ENCODE measurements around the gene SRPK2. TPM values are rescaled to one million over a fixed set of nuclear protein-coding genes. Genes with fewer than 3 reads are reported as not detected.
A peak's percentile ranks its signal among the peaks of the same experiment; 100 is the strongest.
"Not testable (repeated sequence)": the region's sequence is repeated elsewhere in the genome, so short reads cannot be mapped to it uniquely, and the experiment has no call there.

SRPK2 gene
- total RNA-seq, 1 experiment from 2014 or later: 59.8 TPM

GRCh38 chr7:105336009-105336408 lies 52.7 kb downstream of the SRPK2 start:
- Histone ChIP-seq H3K27ac (ENCODE audit: low read depth, low read length, poor library complexity, severe bottlenecking) (no peak overlapping the region), H3K4me1 (ENCODE audit: insufficient read depth, low read length, poor library complexity, severe bottlenecking) (peaks cover 6% of the 10 kb centered on the region), H3K9me3 (ENCODE audit: low read depth, low read length, poor library complexity, severe bottlenecking) (no peaks in the 10 kb centered on the region), H3K27me3 (replicated peaks; ENCODE audit: insufficient read depth, low read depth, low read length, poor library complexity) (no peaks in the 10 kb centered on the region), H3K36me3 (ENCODE audit: insufficient read depth, low read length, poor library complexity, severe bottlenecking) (no peaks in the 10 kb centered on the region), H3K4me3 (ENCODE audit: low read depth, low read length, poor library complexity, severe bottlenecking) (no peak overlapping the region)
- intact Hi-C loops (cut with micrococcal nuclease; ENCODE audit: unreplicated experiment): loop anchor here (5.0 kb wide), 2 partner anchors 194 to 354 kb away; no protein-coding TSS in a partner anchor
- BruUV-seq (replicated peaks): no TSS peak
- POLR2A ChIA-PET (ENCODE audit: low non-redundant PET): no interaction called here
- TF ChIP-seq CTCF (conservative IDR thresholded peaks at IDR 0.05; ENCODE audit: low read depth, low read length) (peak; percentile 66), EZH2 (IDR thresholded peaks at IDR 0.05; ENCODE audit: borderline replicate concordance, low read depth, low read length, poor library complexity, severe bottlenecking) (no peak)
- CTCF ChIA-PET: no interaction called here
- DNase-seq (ENCODE audit: low spot score): peak; percentile 29

GRCh38 chr7:105332661-105333060 lies 56.1 kb downstream of the SRPK2 start:
- H3K4me1 ChIP-seq (ENCODE audit: insufficient read depth, low read length, poor library complexity, severe bottlenecking); POLR2A ChIA-PET (ENCODE audit: low non-redundant PET); BruUV-seq (replicated peaks); intact Hi-C loops (cut with micrococcal nuclease; ENCODE audit: unreplicated experiment); H3K36me3 ChIP-seq (ENCODE audit: insufficient read depth, low read length, poor library complexity, severe bottlenecking); DNase-seq (ENCODE audit: low spot score); H3K27me3 ChIP-seq (replicated peaks; ENCODE audit: insufficient read depth, low read depth, low read length, poor library complexity); H3K9me3 ChIP-seq (ENCODE audit: low read depth, low read length, poor library complexity, severe bottlenecking); H3K27ac ChIP-seq (ENCODE audit: low read depth, low read length, poor library complexity, severe bottlenecking); H3K4me3 ChIP-seq (ENCODE audit: low read depth, low read length, poor library complexity, severe bottlenecking): not testable (repeated sequence)
- CTCF ChIA-PET: interaction anchor here (0.7 kb wide), 1 partner anchor 70 kb away, joined by 4 read pairs; no protein-coding TSS in a partner anchor

- no TSS peak for BruUV-seq (replicated peaks)
- H3K4me1 ChIP-seq (ENCODE audit: insufficient read depth, low read length, poor library complexity, severe bottlenecking): peaks cover 6% of the 10 kb centered on the region
- no peaks in the 10 kb centered on the region for H3K36me3 ChIP-seq (ENCODE audit: insufficient read depth, low read length, poor library complexity, severe bottlenecking)
- ChIA-PET CTCF (no interaction called here), POLR2A (ENCODE audit: low non-redundant PET) (no interaction called here)
- H3K4me3 ChIP-seq (ENCODE audit: low read depth, low read length, poor library complexity, severe bottlenecking): no peak overlapping the region
- TF ChIP-seq EZH2 (IDR thresholded peaks at IDR 0.05; ENCODE audit: borderline replicate concordance, low read depth, low read length, poor library complexity, severe bottlenecking) (no peak), CTCF (conservative IDR thresholded peaks at IDR 0.05; ENCODE audit: low read depth, low read length) (no peak)
- no peak for DNase-seq (ENCODE audit: low spot score)
- H3K9me3 ChIP-seq (ENCODE audit: low read depth, low read length, poor library complexity, severe bottlenecking): no peaks in the 10 kb centered on the region
- H3K27ac ChIP-seq (ENCODE audit: low read depth, low read length, poor library complexity, severe bottlenecking): no peak overlapping the region
- intact Hi-C loops (cut with micrococcal nuclease; ENCODE audit: unreplicated experiment): no loop called here
- H3K27me3 ChIP-seq (replicated peaks; ENCODE audit: insufficient read depth, low read depth, low read length, poor library complexity): no peaks in the 10 kb centered on the region
Observed at GRCh38 chr7:105330526-105330925, 58.2 kb downstream of the SRPK2 start.

DNA sequence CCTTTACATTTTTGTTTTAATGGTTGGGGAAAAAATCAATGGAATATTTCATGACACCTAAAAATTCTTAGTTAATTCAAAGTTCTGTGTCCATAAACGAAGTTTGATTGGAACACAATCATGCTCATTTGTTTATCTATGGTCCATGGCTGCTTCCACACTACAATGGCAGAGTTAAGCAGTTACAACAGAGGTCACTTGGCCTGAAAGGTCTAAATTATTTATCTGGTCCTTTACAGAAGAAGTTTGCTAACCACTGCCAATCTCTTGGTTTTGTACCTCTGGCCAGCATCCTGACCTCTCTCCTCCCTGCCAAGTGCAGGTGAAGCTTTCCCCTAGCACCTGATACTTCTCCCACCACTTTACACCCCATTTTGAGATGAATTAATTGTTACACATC lies 61.5 kb downstream of the SRPK2 start:
- no peaks in the 10 kb centered on the region for H3K27me3 ChIP-seq (replicated peaks; ENCODE audit: insufficient read depth, low read depth, low read length, poor library complexity)
- H3K4me1 ChIP-seq (ENCODE audit: insufficient read depth, low read length, poor library complexity, severe bottlenecking): peaks cover 6% of the 10 kb centered on the region
- TF ChIP-seq CTCF (conservative IDR thresholded peaks at IDR 0.05; ENCODE audit: low read depth, low read length): no peak
- no peak for TF ChIP-seq EZH2 (IDR thresholded peaks at IDR 0.05; ENCODE audit: borderline replicate concordance, low read depth, low read length, poor library complexity, severe bottlenecking)
- no peak overlapping the region for H3K4me3 ChIP-seq (ENCODE audit: low read depth, low read length, poor library complexity, severe bottlenecking)
- BruUV-seq (replicated peaks): no TSS peak
- no peaks in the 10 kb centered on the region for H3K9me3 ChIP-seq (ENCODE audit: low read depth, low read length, poor library complexity, severe bottlenecking)
- ChIA-PET CTCF (no interaction called here), POLR2A (ENCODE audit: low non-redundant PET) (no interaction called here)
- no peaks in the 10 kb centered on the region for H3K36me3 ChIP-seq (ENCODE audit: insufficient read depth, low read length, poor library complexity, severe bottlenecking)
- intact Hi-C loops (cut with micrococcal nuclease; ENCODE audit: unreplicated experiment): no loop called here
- no peak for DNase-seq (ENCODE audit: low spot score)
- H3K27ac ChIP-seq (ENCODE audit: low read depth, low read length, poor library complexity, severe bottlenecking): no peak overlapping the region
